Hepatocyte (in vitro differentiated cells): ENCODE data around the gene C7orf57.

Source experiments
- EZH2 ChIP-seq: fragments of 200-600 bp; sonication (generic); IDR thresholded peaks from 2 replicates; pipeline ENCODE4 v1.6.1; 2016; ENCODE audit warnings: antibody characterized with exemption, mild to moderate bottlenecking, borderline replicate concordance
- EZH2phosphoT487 ChIP-seq: fragments of 200-600 bp; sonication (generic); IDR thresholded peaks from one replicate; pipeline ENCODE4 v1.6.1; 2018; ENCODE audit warnings: antibody characterized with exemption, mild to moderate bottlenecking, low read depth, moderate library complexity; ENCODE audit not compliant: unreplicated experiment, severe bottlenecking
- TF ChIP-seq, protein P1 (sequence below): fragments of 200-600 bp; sonication (generic); IDR thresholded peaks from 2 replicates; pipeline ENCODE4 v1.5.1; 2016; ENCODE audit warnings: antibody characterized with exemption, mild to moderate bottlenecking; ENCODE audit not compliant: poor library complexity

DNA sequence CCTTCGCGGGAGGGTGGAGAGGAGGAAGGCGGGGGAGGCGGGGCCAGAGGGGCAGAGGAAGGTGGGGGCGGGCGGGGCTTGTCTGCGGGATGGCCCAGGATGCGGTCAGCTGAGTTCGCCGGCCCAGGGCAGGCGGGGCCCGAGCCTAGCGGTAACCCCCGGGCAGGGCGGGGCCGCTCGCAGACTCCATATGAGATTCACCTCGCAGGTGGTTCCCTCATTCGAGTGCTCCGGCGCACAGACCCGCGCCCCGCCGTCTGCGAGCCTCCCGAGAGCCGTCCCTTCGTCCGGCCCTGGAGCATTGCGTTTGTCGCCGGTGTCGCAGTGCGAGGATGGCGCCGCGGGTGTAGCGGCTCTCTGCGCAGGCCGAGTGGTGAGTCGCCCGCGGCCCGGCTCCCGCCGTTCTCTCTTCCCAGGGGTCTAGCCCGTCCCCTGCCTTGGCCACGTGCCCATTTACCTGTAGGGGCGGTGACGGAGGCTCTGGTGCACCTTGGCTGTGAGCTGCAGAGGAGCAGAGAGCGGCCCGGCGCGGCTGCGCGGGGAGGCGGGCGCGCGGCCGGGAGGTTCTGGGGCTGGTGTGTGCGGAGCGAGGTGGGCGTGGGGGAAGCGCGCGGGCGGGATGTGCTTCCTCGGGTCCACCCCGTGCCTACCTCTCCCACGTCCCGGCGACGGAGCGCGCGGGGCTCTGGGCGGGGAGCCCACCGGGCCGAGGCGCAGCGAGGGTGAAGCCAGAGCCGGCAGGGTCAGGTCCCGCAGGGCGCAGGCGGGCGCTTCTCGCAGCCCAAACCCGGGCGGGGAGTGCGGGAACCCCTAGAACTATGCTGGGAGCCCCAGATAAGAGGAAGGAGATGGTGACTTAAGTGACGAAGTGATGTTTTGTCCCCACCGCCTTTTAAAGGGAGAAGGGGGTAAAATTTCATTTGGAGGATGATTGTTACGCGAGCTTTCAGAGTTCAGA lies 54.0 kb downstream of the C7orf57 start, which contains the start of gene UPP1:
- no peak for TF ChIP-seq EZH2phosphoT487
- TF ChIP-seq, protein P1, sequence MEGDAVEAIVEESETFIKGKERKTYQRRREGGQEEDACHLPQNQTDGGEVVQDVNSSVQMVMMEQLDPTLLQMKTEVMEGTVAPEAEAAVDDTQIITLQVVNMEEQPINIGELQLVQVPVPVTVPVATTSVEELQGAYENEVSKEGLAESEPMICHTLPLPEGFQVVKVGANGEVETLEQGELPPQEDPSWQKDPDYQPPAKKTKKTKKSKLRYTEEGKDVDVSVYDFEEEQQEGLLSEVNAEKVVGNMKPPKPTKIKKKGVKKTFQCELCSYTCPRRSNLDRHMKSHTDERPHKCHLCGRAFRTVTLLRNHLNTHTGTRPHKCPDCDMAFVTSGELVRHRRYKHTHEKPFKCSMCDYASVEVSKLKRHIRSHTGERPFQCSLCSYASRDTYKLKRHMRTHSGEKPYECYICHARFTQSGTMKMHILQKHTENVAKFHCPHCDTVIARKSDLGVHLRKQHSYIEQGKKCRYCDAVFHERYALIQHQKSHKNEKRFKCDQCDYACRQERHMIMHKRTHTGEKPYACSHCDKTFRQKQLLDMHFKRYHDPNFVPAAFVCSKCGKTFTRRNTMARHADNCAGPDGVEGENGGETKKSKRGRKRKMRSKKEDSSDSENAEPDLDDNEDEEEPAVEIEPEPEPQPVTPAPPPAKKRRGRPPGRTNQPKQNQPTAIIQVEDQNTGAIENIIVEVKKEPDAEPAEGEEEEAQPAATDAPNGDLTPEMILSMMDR = no peak
- TF ChIP-seq EZH2 = no peak
